GM10266 (cell line): ENCODE measurements around the gene FAP.

Source experiments
- DNase-seq: peaks from one replicate; pipeline ENCODE4 v3.0.0; 2012; ENCODE audit errors: extremely low spot score
- TF ChIP-seq, protein P1 (sequence below): IDR thresholded peaks from 2 replicates; pipeline ENCODE4 v1.5.1; 2012; ENCODE audit warnings: mild to moderate bottlenecking, low read depth; ENCODE audit not compliant: control insufficient read depth, insufficient read depth; ENCODE audit errors: missing control alignments

Gene FAP

DNA sequence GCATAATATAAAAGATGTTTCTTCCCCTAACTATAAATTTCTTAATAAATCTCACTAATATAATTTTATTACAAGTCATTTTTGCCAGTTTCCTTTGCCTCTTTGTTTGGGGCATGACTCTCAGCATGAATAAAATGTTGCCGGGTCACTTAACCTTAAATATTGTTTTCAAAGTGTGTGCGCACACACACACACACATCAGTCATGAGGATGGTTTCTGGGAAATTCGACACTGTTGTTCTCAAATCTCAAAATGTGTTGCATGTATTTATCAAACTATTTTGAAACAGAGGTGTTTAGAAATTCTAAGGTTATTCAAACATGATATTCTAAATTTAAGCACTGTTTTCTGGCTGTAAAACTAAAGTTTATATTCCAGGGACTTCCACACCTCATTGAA is 31.5 kb downstream of the FAP start:
- TF ChIP-seq, protein P1, sequence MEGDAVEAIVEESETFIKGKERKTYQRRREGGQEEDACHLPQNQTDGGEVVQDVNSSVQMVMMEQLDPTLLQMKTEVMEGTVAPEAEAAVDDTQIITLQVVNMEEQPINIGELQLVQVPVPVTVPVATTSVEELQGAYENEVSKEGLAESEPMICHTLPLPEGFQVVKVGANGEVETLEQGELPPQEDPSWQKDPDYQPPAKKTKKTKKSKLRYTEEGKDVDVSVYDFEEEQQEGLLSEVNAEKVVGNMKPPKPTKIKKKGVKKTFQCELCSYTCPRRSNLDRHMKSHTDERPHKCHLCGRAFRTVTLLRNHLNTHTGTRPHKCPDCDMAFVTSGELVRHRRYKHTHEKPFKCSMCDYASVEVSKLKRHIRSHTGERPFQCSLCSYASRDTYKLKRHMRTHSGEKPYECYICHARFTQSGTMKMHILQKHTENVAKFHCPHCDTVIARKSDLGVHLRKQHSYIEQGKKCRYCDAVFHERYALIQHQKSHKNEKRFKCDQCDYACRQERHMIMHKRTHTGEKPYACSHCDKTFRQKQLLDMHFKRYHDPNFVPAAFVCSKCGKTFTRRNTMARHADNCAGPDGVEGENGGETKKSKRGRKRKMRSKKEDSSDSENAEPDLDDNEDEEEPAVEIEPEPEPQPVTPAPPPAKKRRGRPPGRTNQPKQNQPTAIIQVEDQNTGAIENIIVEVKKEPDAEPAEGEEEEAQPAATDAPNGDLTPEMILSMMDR, result no peak
- DNase-seq, result no peak

GRCh38 chr2:162210385-162210784 is 32.9 kb downstream of the FAP start:
- DNase-seq, result no peak
- TF ChIP-seq, protein P1, result no peak

DNA sequence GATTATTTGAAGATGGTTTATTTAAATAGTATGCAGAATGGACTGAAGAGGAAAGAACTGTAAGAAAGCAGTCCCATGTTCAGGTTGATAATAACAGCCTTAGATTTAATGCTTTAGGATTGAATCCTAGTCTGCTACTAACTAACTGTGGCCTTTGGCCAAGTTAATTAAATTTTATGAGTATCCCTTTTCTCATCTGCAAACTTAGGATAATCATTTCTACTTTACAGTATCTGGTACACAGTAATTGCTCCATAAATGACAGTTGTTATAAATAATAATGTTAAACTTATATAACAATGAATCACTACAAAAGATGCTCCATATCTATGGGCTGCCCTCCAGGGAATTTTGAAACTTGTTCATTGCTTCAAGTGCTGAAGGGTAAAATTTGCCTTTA is 41.0 kb downstream of the FAP start:
- TF ChIP-seq, protein P1, result no peak
- DNase-seq, result no peak

GRCh38 chr2:162200636-162201035 is 42.6 kb downstream of the FAP start:
- DNase-seq, result no peak
- TF ChIP-seq, protein P1, result no peak

GRCh38 chr2:162199913-162200312 is 43.3 kb downstream of the FAP start:
- TF ChIP-seq, protein P1, result no peak

DNA sequence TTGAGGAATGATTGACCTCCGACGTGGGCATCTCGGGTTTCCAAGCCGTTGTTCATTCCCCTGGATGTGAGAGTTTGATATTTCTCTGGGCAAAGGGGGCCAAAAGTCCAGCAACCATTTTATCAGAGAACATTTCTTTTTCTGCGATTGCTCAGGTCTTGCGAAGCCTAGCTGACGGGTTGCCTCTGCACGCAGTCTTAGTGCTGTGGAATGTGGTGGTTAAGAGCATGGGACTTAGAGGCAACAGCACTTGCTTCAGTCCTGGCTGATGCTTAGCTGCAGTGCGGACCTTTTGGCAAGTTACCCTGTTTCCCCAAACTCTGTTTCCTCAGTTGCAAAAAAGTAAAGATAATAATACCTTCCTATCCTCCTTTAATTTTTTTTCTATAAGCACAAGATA is 45.0 kb downstream of the FAP start:
- TF ChIP-seq, protein P1, result no peak
- DNase-seq, result no peak

More at GRCh38 chr2:162199913-162200312, 43.3 kb downstream of the FAP start:
- DNase-seq, result no peak

DNA sequence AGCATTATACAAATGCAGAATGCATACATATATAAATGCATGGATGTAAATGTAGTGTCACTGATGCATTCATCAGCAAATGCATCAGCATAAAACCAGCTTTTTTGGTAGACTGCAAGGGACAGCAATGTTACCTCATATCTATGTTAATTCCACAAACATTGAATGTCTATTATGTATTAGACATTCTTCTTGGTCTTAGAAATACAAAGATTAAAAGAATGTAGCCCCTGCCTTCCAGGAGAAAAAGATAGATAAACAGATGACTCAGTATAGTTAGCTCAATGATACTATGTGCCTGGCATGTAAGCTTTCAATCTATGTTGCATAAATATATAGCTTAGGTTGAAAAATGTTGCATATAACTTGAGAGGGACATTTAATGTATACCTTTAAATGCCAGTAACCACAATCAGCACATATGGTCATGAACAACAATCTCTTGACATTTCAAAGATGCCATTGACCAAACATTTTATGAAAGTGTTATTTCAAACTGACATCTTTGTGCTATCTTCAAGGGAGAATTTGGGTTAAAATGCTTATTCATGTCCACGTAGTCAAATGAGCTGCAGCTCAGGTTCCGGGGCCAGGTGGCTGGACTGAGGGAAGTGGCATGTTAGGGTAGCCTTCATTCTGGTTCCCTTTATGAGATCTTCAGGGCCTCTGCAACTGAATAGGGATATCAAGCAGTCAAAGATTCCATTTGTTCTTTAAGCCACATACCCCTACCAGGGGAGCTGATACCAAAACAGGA is 46.0 kb downstream of the FAP start:
- TF ChIP-seq, protein P1, result no peak
- DNase-seq, result no peak
